Measurements from ENCODE around the gene ATP9A.
"Not testable (repeated sequence)": the region's sequence is repeated elsewhere in the genome, so short reads cannot be mapped to it uniquely, and the experiment has no call there.

The ATP9A gene

GRCh38 chr20:51691703-51692102 is 76.5 kb downstream of the ATP9A start:
- no peak for DNase-seq

- DNase-seq: no peak
These were observed 79.5 kb downstream of the ATP9A start for GRCh38 chr20:51688600-51689244.

DNA sequence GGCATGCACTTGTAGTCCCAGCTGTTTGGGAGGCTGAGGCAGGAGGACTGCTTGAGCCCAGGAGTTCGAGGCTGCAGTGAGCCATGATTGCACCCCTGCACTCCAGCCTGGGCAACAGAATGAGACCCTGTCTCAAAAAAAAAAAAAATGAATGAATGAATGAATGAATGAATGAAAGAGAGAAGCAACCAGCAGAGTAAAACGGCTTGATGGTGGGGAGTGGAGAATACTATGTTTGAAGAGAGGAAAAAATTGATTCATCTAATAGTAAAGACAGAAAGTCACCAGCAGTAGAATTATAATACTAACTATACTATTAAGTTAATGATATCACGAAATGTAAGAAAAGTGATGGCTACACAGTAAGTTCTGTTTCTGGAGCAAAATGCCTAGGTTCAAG is 80.6 kb downstream of the ATP9A start:
- no peak for DNase-seq

DNA sequence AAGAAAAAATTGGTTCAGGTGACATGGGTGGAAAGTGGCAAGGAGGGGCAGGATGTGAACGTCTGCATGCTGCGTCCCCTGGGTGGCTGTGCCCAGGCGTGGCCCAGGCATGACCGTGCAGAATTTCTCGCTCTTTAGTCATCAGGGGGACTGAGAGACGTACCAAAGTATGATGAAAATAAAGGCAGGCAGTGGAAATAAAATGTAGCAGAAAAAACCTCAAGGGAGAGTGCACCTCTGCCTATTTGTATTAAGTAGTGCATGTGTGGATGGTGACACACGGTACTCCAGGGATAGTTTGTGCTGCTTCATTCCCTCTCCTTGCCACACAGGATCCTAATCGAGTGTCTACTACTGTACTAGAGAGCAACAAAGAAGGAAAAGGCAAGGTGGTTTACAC is 81.1 kb downstream of the ATP9A start:
- no peak for DNase-seq

- peak; percentile 7 for DNase-seq
These were observed 82.7 kb downstream of the ATP9A start for GRCh38 chr20:51685494-51685893.

DNA sequence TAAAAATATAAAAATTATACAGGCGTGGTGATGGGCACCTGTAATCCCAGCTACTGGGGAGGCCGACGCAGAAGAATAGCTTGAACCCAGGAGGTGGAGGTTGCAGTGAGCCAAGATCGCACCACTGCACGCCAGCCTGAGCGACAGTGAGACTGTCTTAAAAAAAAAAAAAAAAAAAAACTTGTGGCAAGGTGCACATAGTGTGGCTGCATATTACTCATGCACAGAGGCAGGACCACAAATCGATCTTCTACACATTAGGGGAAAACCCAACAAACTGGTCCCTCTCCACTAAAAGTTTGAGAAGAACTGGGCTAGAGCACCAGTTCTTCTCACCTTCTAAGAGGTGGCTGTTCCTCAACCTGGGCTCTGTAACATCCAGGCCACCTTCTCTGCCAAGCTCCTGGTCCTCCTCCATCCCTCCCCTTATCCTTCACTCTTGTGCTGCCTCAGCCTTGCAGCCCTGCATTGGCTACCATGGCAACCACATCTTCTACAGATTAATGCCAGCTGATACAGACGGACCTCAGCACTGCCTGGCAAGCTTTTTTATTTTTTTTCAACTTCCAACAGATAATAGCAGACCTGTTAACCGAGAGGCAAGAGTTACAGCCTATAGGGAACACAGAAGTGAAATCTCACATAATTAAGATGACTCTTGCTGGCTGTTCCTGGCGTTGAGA is 88.0 kb downstream of the ATP9A start:
- DNase-seq: no peak

- no peak for DNase-seq
These were observed 88.8 kb downstream of the ATP9A start for GRCh38 chr20:51679254-51679921.

- no peak for DNase-seq
These were observed 90.0 kb downstream of the ATP9A start for GRCh38 chr20:51678026-51678697.

DNA sequence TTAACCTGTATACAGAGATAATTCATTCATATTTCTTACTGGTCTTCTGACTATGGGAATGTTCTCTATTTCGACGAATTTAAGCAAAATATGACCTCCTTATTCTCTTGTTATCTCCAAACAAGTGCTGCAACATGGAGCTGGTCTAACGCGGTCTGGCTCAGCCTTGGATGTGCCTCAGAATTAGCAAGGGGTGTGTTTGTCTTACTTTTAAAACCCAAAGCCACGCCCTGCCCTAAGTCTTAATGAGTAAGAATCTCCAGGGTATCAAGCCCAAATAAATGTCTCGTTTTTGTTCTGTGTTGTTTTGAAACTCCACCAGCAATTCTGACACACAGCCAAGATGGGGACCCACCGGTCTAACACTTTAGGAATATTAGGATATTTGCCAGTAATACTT is 99.2 kb downstream of the ATP9A start:
- no peak for DNase-seq

- no peak for DNase-seq
These were observed 99.7 kb downstream of the ATP9A start for GRCh38 chr20:51668515-51668914.

GRCh38 chr20:51667491-51667890 is 100.7 kb downstream of the ATP9A start:
- DNase-seq: no peak

GRCh38 chr20:51667002-51667408 is 101.2 kb downstream of the ATP9A start:
- DNase-seq: peak; percentile 30

- DNase-seq: no peak
These were observed 102.1 kb downstream of the ATP9A start for GRCh38 chr20:51666126-51666525.

DNA sequence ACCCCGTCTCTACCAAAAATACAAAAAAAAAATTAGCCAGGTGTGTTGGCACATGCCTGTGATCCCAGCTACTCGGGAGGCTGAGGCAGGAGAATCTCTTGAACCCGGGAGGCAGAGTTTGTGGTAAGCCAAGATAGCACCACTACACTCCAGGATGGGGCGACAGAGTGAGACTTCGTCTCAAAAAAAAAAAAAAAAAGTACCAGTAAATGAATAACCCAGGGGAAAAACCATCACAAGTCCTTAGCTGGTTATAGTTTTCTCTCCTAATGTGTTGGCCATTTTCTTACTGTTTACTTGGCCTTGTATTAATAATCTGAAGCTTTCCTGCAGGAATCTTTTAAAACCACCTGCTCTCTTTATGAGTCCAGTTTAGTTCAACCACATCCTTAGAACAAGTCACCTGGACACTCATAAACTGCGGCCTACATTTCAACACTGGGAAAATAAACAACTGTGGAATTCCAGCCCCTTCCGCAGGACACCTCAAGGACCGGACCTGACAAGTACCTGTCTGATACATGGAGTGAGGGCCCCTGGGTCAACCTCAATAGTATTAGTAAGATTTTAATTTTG is 102.6 kb downstream of the ATP9A start:
- no peak for DNase-seq

DNA sequence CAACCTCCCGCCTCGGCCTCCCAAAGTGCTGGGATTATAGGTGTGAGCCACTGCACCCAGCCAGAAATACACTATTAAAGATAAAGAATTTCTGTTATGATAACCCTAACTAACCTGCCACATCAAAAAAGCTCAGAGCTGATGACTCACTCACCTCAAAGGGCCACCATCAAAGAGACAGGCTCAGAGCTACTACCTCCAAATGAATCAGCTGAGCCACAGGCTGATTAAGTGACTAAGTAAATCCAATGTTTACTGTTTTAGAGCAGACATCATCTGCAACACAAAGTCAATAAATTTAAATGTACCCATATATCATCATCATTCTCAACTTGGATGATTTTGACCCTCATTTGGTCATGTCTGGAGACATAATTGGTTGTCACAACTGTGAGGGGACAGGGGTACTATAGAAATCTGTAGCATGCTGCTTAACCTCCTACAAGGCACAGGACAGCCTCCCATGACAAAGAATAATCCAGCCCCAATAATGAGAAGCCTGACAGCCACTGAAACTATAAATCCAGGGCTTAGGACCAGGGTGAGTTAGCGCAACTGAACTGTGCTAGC is 106.5 kb downstream of the ATP9A start:
- no peak for DNase-seq

DNA sequence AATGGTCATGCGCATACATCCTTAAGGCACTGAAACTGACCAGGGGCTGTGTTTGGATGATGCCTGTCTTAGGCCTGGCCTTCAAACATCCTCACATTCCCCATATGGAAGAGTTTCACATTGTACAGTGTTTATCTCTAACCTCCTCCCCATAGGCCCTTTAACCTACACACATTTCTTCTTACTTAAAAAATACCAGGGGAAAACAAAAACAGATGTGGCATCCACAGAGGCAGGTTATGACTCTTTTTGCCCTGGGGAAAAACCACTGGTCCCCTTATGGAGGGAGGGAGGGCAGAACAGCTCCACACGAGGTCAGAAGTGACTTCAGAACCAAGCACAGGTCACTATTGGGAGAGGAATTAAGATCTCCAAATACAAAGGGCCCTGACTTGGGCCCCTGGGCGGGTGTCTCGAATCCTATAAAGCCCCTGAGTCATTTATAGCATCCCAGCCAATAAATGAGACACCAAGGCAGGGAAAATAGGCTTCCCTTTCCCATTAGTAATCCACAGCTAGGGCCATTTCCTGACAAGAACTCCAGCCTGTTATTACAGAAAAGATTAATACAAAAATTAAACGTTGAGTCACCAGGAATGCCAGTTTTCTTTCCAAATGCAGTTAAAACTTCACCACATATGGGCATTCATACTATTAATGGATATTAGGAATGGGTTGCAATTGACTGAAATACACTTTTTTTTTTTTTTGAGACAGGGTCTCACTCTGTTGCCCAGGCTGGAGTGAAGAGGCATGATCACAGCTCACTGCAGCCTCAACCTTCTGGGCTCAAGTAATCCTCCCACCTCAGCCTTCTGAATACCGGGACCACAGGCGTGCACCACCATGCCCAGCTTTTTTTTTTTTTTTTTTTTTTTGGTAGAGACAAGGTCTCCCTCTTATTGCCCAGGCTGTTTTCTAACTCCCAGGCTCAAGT is 107.2 kb downstream of the ATP9A start:
- DNase-seq: no peak

DNA sequence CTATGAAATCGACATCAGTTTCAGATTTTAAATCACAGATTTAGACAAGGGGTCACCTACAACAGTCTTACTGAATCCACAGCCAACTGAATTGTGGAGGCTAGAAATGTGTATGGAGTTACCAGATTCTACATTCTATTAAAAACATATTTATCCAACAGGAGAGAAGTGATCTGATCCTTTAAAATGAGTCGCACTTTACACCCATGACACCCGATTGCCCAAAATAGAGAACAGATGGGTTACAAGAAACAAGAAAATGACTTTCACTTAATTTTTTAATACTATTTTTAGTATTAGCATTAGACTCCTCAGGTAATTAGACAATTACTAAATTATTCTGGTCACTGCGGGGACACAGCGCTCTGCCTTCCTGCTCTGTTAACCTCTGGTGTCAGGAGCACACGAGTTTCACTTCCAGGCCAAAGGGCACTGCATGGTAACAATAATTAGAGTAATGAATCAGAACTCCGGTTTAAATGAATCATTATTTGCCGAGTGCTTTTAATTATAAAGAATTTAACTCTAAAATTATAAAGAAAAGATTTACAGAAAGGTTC is 108.6 kb downstream of the ATP9A start:
- DNase-seq: no peak

DNA sequence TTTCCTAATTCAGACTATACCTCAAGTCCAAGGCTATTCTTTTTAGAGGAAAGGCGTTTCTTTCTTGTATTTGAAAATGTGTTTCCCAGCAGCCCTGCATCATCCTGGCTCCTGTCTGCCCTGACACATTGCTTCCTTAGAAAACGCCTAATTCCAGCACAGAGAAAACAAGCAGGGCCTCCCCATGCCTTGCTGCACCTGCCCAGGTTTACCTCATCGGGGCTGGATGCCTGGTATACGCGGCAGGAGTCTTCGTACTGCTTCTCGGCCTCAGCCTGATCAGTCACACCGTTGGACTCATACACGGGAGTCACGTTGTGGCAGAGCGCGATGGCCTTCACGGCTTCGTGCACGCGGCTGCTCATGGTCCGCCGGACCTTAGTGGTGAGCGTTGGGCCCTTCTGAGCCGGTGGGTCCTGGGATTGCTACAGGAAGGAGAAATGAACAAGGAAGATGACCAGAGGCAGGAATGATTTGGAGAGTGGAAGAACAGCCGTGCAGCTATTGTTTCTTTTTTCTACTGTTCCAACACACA is 111.4 kb downstream of the ATP9A start:
- no peak for DNase-seq

GRCh38 chr20:51656089-51656488 is 112.1 kb downstream of the ATP9A start:
- not testable (repeated sequence) for DNase-seq

GRCh38 chr20:51654495-51654894 is 113.7 kb downstream of the ATP9A start:
- no peak for DNase-seq

DNA sequence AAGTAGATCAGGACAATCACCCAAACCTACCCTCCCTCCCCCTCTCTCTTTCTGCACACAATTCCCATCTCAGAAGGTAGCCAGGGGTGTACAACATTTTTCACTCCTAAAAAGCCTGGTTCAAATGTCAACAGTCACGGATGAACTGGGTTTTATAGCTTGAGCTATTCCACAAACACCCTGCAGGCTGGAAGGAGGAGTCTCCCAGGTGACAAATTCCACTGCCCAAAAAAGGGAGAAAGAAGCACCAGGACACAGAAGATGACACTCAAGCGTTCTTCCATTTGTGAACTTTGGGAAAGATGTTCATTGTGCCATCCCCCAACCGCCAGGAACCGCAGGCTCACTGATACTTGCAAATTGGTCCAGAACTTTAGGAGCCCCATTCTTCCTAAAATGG is 114.1 kb downstream of the ATP9A start:
- DNase-seq: no peak
